Mesendoderm (in vitro differentiated cells): ENCODE data around the gene FBRSL1.

Experiments
- DNase-seq: peaks from one replicate; pipeline ENCODE4 v3.0.0; 2013
- H2AK5ac ChIP-seq: 2 replicates; pipeline ENCODE4 v1.6.1; 2013; ENCODE audit warnings: low read length, inconsistent platforms
- H2BK120ac ChIP-seq: 2 replicates; pipeline ENCODE4 v1.6.1; 2013; ENCODE audit warnings: low read depth, mild to moderate bottlenecking, low read length, moderate library complexity, mixed read lengths
- H2BK15ac ChIP-seq: replicated peaks from 2 replicates; pipeline ENCODE4 v1.6.1; 2013; ENCODE audit warnings: low read depth, mild to moderate bottlenecking, moderate library complexity
- H2BK5ac ChIP-seq: 2 replicates; pipeline ENCODE4 v1.6.1; 2013; ENCODE audit warnings: low read length, inconsistent platforms
- H3K18ac ChIP-seq: 2 replicates; pipeline ENCODE4 v1.6.1; 2013; ENCODE audit warnings: mild to moderate bottlenecking, low read length, mixed read lengths
- H3K23ac ChIP-seq: one replicate; pipeline ENCODE4 v1.6.1; 2013; ENCODE audit warnings: low read length
- H3K27ac ChIP-seq: 2 replicates; pipeline ENCODE4 v1.5.1; 2013; ENCODE audit warnings: low read depth, mild to moderate bottlenecking, inconsistent platforms, low read length, moderate library complexity
- H3K27me3 ChIP-seq: 2 replicates; pipeline ENCODE4 v1.6.1; 2013; ENCODE audit warnings: low read length, control low read depth, mild to moderate bottlenecking, inconsistent platforms; ENCODE audit not compliant: insufficient read depth, poor library complexity
- H3K36me3 ChIP-seq: 2 replicates; pipeline ENCODE4 v1.6.1; 2013; ENCODE audit warnings: low read length, inconsistent platforms; ENCODE audit not compliant: control insufficient read depth, insufficient read depth
- H3K4ac ChIP-seq: one replicate; pipeline ENCODE4 v1.6.1; 2013; ENCODE audit warnings: low read depth, mild to moderate bottlenecking, low read length, moderate library complexity
- H3K4me1 ChIP-seq: 2 replicates; pipeline ENCODE4 v1.6.1; 2013; ENCODE audit warnings: low read depth, low read length, inconsistent platforms; ENCODE audit not compliant: control insufficient read depth
- H3K4me2 ChIP-seq: 2 replicates; pipeline ENCODE4 v1.6.1; 2013; ENCODE audit warnings: low read length
- H3K4me3 ChIP-seq: 2 replicates; pipeline ENCODE4 v1.5.1; 2013; ENCODE audit warnings: mild to moderate bottlenecking, low read length
- H3K56ac ChIP-seq: one replicate; pipeline ENCODE4 v1.6.1; 2013; ENCODE audit warnings: low read length
- H3K79me1 ChIP-seq: 2 replicates; pipeline ENCODE4 v1.6.1; 2013; ENCODE audit warnings: low read length, inconsistent platforms
- H3K79me2 ChIP-seq: 2 replicates; pipeline ENCODE4 v1.6.1; 2013; ENCODE audit warnings: mild to moderate bottlenecking, low read length; ENCODE audit not compliant: control insufficient read depth, insufficient read depth
- H3K9ac ChIP-seq: 2 replicates; pipeline ENCODE4 v1.6.1; 2013; ENCODE audit warnings: low read length, inconsistent platforms
- H4K5ac ChIP-seq: one replicate; pipeline ENCODE4 v1.6.1; 2013; ENCODE audit warnings: low read length
- H4K8ac ChIP-seq: one replicate; pipeline ENCODE4 v1.6.1; 2013; ENCODE audit warnings: low read depth, mild to moderate bottlenecking, control low read depth, low read length, moderate library complexity
- WGBS: extraction: QIAGEN DNeasy Blood & Tissue Kit; methylation state at CpG from one replicate; pipeline ENCODE4 v1.1.7; 2013; ENCODE audit warnings: low lambda C conversion rate, missing lambda C conversion rate; ENCODE audit not compliant: insufficient coverage; ENCODE audit errors: extremely low coverage; 5-methylcytosine and 5-hydroxymethylcytosine counted together

FBRSL1 gene

DNA sequence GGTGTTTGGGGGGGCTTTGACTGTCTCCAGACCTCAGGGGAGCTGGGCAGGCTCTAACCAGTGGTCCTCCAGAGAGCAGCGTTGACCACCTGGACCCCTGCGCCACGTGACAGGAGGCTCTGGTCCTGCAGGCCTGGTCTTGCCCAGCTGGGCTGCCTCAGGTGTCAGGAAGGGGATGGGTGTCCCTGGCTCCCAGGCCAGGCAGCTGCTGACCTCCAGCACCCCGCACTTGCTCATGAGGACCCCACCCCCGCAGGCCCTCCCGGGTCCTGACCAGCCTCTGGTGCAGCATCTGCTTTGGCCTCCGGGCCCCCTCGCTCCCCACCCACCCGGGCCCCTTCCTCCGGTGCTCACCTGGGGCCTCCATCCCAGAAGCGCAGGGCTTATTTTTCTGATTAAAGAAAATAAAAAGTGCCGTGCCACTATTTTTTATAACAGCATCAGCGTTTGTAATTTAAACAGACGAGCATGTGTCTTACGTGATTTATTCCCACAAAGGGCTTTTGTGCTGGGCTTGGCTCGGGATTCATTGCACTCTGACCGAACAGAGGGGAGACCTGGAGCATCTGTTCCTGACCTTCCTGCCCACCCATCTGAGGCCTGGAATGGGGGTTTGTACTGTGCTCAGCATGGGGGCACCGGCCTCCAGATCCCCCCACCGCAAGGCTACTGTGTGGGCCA, 21.7 kb downstream of the FBRSL1 start:
- no peak overlapping the region for H2BK120ac ChIP-seq
- no peak overlapping the region for H3K4me3 ChIP-seq
- H3K23ac ChIP-seq: no peak overlapping the region
- no peak overlapping the region for H3K4me2 ChIP-seq
- H3K4ac ChIP-seq: no peak overlapping the region
- H2BK5ac ChIP-seq: no peak overlapping the region
- H3K79me1 ChIP-seq: peaks cover 5% of the 10 kb centered on the region
- H4K5ac ChIP-seq: no peak overlapping the region
- no peaks in the 10 kb centered on the region for H3K36me3 ChIP-seq
- no peak overlapping the region for H3K9ac ChIP-seq
- no CpG with 5 or more reads among the region's 19 CpGs for WGBS
- H3K27me3 ChIP-seq: no peaks in the 10 kb centered on the region
- peaks cover 3% of the 10 kb centered on the region for H3K79me2 ChIP-seq
- DNase-seq: no peak
- H4K8ac ChIP-seq: no peak overlapping the region
- H3K18ac ChIP-seq: no peak overlapping the region
- peaks cover 3% of the 10 kb centered on the region for H3K4me1 ChIP-seq
- no peak overlapping the region for H2AK5ac ChIP-seq
- H3K56ac ChIP-seq: no peak overlapping the region
- H3K27ac ChIP-seq: no peak overlapping the region
- H2BK15ac ChIP-seq: no peak overlapping the region

DNA sequence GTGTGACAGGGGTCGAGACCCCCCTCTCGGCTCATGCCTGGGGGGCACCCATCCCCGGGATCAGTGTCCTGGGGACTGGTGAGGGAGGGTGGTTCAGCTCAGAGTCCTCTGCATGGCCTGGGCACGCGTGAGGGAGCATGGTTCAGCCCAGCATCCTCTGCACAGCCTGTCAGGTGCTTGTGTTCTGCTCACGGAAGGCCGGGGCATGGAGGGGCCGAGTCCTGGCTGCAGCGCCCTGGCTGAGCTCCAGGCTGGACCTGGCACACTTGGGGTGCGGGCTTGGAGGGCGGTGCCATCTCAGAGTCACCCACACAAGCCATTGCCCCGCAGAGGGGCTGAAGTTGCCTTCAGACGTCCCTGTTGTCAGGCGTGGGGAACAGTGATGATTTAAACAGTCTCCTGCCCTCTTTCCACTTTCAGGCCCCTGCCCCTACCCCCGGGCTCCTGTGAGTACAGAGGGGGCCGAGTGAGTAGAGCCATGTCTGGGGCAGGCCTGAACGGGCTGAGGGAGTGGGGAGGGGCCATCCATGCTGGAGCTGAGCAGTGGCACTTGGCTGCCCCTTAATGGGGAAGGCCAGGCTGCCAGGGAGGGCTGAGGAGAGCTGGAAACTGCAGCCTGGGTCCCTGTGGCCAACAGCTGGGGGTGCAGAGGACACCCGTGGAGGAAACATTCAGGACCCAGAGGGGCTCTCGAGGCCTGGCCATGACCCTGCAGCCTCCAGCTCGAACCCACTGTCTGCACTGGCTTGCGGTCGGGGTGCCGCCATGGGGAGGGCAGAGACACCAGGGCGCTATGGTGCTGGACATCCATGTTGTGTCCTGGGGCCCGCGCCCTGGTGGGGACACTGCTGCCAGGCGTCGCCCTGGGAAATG, 22.5 kb downstream of the FBRSL1 start:
- no peak overlapping the region for H4K8ac ChIP-seq
- no peaks in the 10 kb centered on the region for H3K27me3 ChIP-seq
- H4K5ac ChIP-seq: no peak overlapping the region
- H3K79me2 ChIP-seq: no peaks in the 10 kb centered on the region
- H3K18ac ChIP-seq: no peak overlapping the region
- no peak overlapping the region for H3K4me3 ChIP-seq
- no CpG with 5 or more reads among the region's 28 CpGs for WGBS
- H3K23ac ChIP-seq: no peak overlapping the region
- H3K4me2 ChIP-seq: no peak overlapping the region
- H2BK5ac ChIP-seq: no peak overlapping the region
- no peaks in the 10 kb centered on the region for H3K4me1 ChIP-seq
- no peak overlapping the region for H3K56ac ChIP-seq
- H3K36me3 ChIP-seq: no peaks in the 10 kb centered on the region
- DNase-seq: no peak
- H2BK120ac ChIP-seq: no peak overlapping the region
- H3K27ac ChIP-seq: no peak overlapping the region
- no peak overlapping the region for H2AK5ac ChIP-seq
- peaks cover 2% of the 10 kb centered on the region for H3K79me1 ChIP-seq
- H2BK15ac ChIP-seq: no peak overlapping the region
- H3K9ac ChIP-seq: no peak overlapping the region
- no peak overlapping the region for H3K4ac ChIP-seq

- Histone ChIP-seq H3K4me1 (no peaks in the 10 kb centered on the region), H2BK120ac (no peak overlapping the region), H3K9ac (no peak overlapping the region), H3K4me2 (no peak overlapping the region), H3K23ac (no peak overlapping the region), H4K8ac (no peak overlapping the region), H3K27ac (no peak overlapping the region), H2BK15ac (no peak overlapping the region), H3K4me3 (no peak overlapping the region), H2BK5ac (no peak overlapping the region), H3K36me3 (no peaks in the 10 kb centered on the region), H3K18ac (no peak overlapping the region), H4K5ac (no peak overlapping the region), H3K27me3 (no peaks in the 10 kb centered on the region), H3K79me2 (no peaks in the 10 kb centered on the region), H2AK5ac (no peak overlapping the region), H3K79me1 (peaks cover 2% of the 10 kb centered on the region), H3K4ac (no peak overlapping the region), H3K56ac (no peak overlapping the region)
- no peak for DNase-seq
- no CpG with 5 or more reads among the region's 4 CpGs for WGBS
Measured at GRCh38 chr12:132513070-132513398, 23.1 kb downstream of the FBRSL1 start.

GRCh38 chr12:132513458-132514135, 23.6 kb downstream of the FBRSL1 start:
- no peak overlapping the region for H2BK15ac ChIP-seq

DNA sequence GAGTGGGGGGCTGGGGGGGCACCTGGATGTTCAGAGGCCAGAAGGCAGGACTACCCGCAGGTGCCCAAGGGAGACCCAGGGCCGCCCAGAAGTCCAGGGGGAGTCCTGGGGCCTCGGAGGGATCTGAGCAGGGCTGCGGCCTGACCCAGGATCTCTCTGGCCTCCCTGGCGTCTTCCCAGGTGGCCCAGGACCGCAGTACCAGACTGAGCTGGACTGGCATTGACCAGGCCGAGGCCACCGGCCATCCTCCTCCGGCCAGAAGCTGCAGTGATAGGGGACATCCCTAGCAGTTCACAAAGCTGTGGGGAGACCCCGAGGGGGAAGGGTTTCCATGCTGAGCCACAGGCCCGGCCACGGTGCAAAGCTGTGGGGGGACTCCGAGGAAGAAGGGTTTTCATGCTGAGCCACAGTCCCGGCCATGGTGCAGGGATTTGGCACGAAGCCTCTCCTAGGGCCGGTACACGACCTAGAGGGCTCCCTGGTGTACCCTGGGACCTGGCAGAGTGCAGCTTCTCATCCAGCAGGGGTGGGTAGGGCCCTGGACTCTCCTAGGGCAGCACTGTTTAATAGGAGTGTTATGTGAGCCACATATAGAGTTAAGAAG, 24.4 kb downstream of the FBRSL1 start:
- no peak overlapping the region for H4K5ac ChIP-seq
- no peak overlapping the region for H2AK5ac ChIP-seq
- no peaks in the 10 kb centered on the region for H3K79me2 ChIP-seq
- H2BK5ac ChIP-seq: no peak overlapping the region
- no peak overlapping the region for H3K27ac ChIP-seq
- DNase-seq: no peak
- H3K56ac ChIP-seq: no peak overlapping the region
- no peaks in the 10 kb centered on the region for H3K4me1 ChIP-seq
- no peak overlapping the region for H3K23ac ChIP-seq
- no peak overlapping the region for H3K4me3 ChIP-seq
- H3K4me2 ChIP-seq: no peak overlapping the region
- H3K4ac ChIP-seq: no peak overlapping the region
- H3K18ac ChIP-seq: no peak overlapping the region
- no CpG with 5 or more reads among the region's 17 CpGs for WGBS
- H3K36me3 ChIP-seq: no peaks in the 10 kb centered on the region
- H4K8ac ChIP-seq: no peak overlapping the region
- H2BK120ac ChIP-seq: no peak overlapping the region
- H3K9ac ChIP-seq: no peak overlapping the region
- H2BK15ac ChIP-seq: no peak overlapping the region
- no peaks in the 10 kb centered on the region for H3K79me1 ChIP-seq
- no peaks in the 10 kb centered on the region for H3K27me3 ChIP-seq

More at GRCh38 chr12:132513458-132514135, 23.6 kb downstream of the FBRSL1 start:
- no peak overlapping the region for H3K4me3 ChIP-seq
- no peak overlapping the region for H2BK120ac ChIP-seq
- no peak overlapping the region for H3K56ac ChIP-seq
- H4K8ac ChIP-seq: no peak overlapping the region
- no peaks in the 10 kb centered on the region for H3K4me1 ChIP-seq
- no peak overlapping the region for H3K18ac ChIP-seq
- H3K27ac ChIP-seq: no peak overlapping the region
- H2AK5ac ChIP-seq: no peak overlapping the region
- no CpG with 5 or more reads among the region's 24 CpGs for WGBS
- DNase-seq: no peak
- no peaks in the 10 kb centered on the region for H3K27me3 ChIP-seq
- H2BK5ac ChIP-seq: no peak overlapping the region
- H3K9ac ChIP-seq: no peak overlapping the region
- H4K5ac ChIP-seq: no peak overlapping the region
- no peaks in the 10 kb centered on the region for H3K79me1 ChIP-seq
- H3K4me2 ChIP-seq: no peak overlapping the region
- H3K79me2 ChIP-seq: no peaks in the 10 kb centered on the region
- no peak overlapping the region for H3K23ac ChIP-seq
- H3K4ac ChIP-seq: no peak overlapping the region
- H3K36me3 ChIP-seq: no peaks in the 10 kb centered on the region
